ENCODE data around the gene KIAA1549. TPM values are rescaled to one million over a fixed set of nuclear protein-coding genes. Genes with fewer than 3 reads are reported as not detected.

Gene KIAA1549
- total and polyA plus RNA-seq, 7 donors = 0.46 to 4.4 (median 1.4) TPM

DNA sequence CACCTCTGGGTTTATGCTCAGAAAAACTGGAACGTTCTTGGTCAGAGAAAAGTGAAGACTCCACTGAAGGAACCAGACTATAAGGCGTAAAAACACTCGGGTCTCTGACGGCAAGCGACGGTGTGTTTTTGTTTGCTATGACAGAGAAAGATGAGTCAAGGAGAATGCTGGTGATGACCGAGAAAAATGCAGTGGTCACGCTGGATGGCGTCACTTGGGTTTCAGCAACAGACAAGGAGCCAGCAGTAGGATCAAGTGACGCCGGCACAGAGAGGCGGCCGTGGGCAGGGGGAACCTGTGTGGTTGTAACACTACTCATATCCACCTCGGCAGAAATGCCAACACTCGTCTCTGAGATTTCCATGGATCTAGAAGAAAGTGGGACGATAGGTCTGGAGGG lies 63.4 kb downstream of the KIAA1549 start:
- H3K27ac ChIP-seq = no peak overlapping the region
- no peaks in the 10 kb centered on the region for H3K4me1 ChIP-seq
- intact Hi-C loops (cut with DNase I) = no loop called here
- H3K4me3 ChIP-seq = no peak overlapping the region
- WGBS, 3 donors = 51 to 66% (median 55%) methylated on average over 16 of the region's 16 CpGs
- ATAC-seq (peak in 1 of 4 donors; percentile 89), DNase-seq (no peak)
- TF ChIP-seq, protein P1, sequence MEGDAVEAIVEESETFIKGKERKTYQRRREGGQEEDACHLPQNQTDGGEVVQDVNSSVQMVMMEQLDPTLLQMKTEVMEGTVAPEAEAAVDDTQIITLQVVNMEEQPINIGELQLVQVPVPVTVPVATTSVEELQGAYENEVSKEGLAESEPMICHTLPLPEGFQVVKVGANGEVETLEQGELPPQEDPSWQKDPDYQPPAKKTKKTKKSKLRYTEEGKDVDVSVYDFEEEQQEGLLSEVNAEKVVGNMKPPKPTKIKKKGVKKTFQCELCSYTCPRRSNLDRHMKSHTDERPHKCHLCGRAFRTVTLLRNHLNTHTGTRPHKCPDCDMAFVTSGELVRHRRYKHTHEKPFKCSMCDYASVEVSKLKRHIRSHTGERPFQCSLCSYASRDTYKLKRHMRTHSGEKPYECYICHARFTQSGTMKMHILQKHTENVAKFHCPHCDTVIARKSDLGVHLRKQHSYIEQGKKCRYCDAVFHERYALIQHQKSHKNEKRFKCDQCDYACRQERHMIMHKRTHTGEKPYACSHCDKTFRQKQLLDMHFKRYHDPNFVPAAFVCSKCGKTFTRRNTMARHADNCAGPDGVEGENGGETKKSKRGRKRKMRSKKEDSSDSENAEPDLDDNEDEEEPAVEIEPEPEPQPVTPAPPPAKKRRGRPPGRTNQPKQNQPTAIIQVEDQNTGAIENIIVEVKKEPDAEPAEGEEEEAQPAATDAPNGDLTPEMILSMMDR (IDR thresholded peaks at IDR 0.05) = no peak
- H3K27me3 ChIP-seq (ENCODE audit: insufficient read depth in 3 of 3, low read length in 2 of 3) = no peaks in the 10 kb centered on the region
- no peaks in the 10 kb centered on the region for H3K36me3 ChIP-seq (ENCODE audit: insufficient read depth in 1 of 2, low read depth in 1 of 2)
- no peaks in the 10 kb centered on the region for H3K9me3 ChIP-seq

DNA sequence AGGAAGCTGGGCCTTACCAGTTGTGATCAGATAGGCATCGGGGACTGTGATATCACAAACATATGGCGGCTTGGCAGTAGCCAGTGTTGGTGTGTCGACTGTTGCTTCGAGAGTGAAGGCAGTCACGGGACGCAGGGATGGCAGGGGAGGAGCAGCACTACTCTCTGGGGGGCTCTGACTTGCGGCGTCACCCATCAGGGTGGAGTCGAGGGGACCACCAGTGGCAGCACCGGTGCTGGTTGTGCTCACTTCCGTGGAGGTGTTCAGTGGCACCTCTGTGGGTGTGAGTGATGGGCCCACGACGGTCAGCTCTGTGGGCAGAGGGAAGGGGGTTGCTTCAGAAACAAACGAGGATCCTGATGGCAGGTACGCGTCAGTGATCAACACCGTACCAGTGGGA lies 64.5 kb downstream of the KIAA1549 start:
- intact Hi-C loops (cut with DNase I) = no loop called here
- TF ChIP-seq, protein P1 (IDR thresholded peaks at IDR 0.05) = no peak
- 93 to 97% (median 95%) methylated on average over 17 of the region's 17 CpGs for WGBS, 3 donors
- Histone ChIP-seq H3K4me1 (no peaks in the 10 kb centered on the region), H3K4me3 (no peak overlapping the region), H3K36me3 (ENCODE audit: insufficient read depth in 1 of 2, low read depth in 1 of 2) (no peaks in the 10 kb centered on the region), H3K9me3 (no peaks in the 10 kb centered on the region), H3K27me3 (ENCODE audit: insufficient read depth in 3 of 3, low read length in 2 of 3) (no peaks in the 10 kb centered on the region), H3K27ac (no peak overlapping the region)
- DNase-seq (no peak), ATAC-seq (no peak)

DNA sequence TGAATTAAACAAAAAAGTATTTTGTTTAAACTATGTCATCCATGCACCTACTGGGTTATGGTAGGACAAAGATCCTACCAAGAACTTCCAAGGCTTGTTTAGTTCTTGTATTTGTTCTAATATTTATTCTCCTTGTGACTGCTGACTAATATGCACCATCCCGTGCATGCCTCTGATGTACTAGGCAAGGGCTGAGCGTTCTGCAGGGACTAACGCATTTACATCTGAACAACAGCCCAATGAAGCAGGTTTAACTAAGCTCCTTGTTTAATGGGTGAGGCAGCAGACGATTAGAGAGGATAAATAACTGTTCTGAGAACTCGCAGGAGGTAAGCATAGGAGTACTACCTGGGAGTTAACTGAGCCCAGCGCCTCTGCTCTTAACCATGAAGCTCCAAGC lies 64.9 kb downstream of the KIAA1549 start:
- 94 to 96% (median 96%) methylated on average over 6 of the region's 6 CpGs for WGBS, 3 donors
- Histone ChIP-seq H3K27me3 (ENCODE audit: insufficient read depth in 3 of 3, low read length in 2 of 3) (no peaks in the 10 kb centered on the region), H3K4me1 (no peaks in the 10 kb centered on the region), H3K9me3 (no peaks in the 10 kb centered on the region), H3K36me3 (ENCODE audit: insufficient read depth in 1 of 2, low read depth in 1 of 2) (no peaks in the 10 kb centered on the region), H3K4me3 (no peak overlapping the region), H3K27ac (no peak overlapping the region)
- intact Hi-C loops (cut with DNase I) = no loop called here
- no peak for ATAC-seq
- DNase-seq = no peak
- TF ChIP-seq, protein P1 (IDR thresholded peaks at IDR 0.05) = no peak

DNA sequence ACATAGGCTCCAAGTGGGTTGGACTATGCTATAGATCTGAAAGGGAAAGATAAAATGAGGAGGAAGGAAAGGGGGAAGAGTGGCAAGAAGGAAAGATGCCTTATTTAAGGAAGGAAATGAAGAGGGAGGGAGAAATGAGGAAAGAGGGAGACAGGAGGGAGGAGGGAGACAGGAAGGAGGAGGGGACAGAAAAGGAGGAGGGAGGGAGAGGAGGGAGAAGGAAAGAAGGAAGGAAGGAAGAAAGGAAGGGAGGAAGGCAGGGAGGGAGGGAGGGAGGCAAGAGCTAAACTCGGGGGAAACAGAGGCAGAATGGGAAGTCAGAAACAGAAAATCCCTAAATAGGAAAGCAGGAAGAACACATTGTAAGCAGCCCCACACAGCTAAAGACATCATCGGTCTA lies 67.4 kb downstream of the KIAA1549 start:
- H3K27ac ChIP-seq = no peak overlapping the region
- H3K27me3 ChIP-seq (ENCODE audit: insufficient read depth in 3 of 3, low read length in 2 of 3) = no peaks in the 10 kb centered on the region
- DNase-seq = no peak
- TF ChIP-seq, protein P1 (IDR thresholded peaks at IDR 0.05) = no peak
- H3K4me3 ChIP-seq = no peak overlapping the region
- ATAC-seq = no peak
- H3K4me1 ChIP-seq = no peaks in the 10 kb centered on the region
- no peaks in the 10 kb centered on the region for H3K9me3 ChIP-seq
- 65 to 77% (median 69%) methylated on average over 2 of the region's 2 CpGs for WGBS, 3 donors
- H3K36me3 ChIP-seq (ENCODE audit: insufficient read depth in 1 of 2, low read depth in 1 of 2) = no peaks in the 10 kb centered on the region
- intact Hi-C loops (cut with DNase I) = no loop called here

DNA sequence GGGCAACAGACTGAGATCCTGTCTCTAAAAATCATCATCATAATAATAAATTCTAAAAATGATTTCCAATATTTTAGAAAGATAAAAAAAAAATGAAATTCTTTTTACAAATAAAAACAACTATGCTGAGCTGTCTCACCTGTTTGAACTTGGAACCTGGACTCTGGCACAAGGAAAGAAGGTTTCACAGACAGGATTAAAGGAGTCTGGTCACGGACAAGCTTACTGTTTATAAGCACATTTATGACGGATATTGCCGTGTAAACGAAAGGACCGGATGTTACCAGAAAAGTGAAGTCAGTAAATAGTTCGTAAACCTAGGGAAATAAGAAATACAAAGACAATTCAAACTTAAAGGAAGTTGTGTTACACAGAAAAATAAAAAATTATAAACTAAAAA lies 70.2 kb downstream of the KIAA1549 start:
- TF ChIP-seq, protein P1 (IDR thresholded peaks at IDR 0.05) = no peak
- intact Hi-C loops (cut with DNase I) = no loop called here
- no peak for DNase-seq
- no peak overlapping the region for H3K4me3 ChIP-seq
- no peaks in the 10 kb centered on the region for H3K9me3 ChIP-seq
- H3K36me3 ChIP-seq (ENCODE audit: insufficient read depth in 1 of 2, low read depth in 1 of 2) = no peaks in the 10 kb centered on the region
- H3K27ac ChIP-seq = no peak overlapping the region
- no peaks in the 10 kb centered on the region for H3K27me3 ChIP-seq (ENCODE audit: insufficient read depth in 3 of 3, low read length in 2 of 3)
- H3K4me1 ChIP-seq = no peaks in the 10 kb centered on the region
- ATAC-seq = no peak
- WGBS, 3 donors = 76 to 87% (median 78%) methylated on average over 6 of the region's 6 CpGs

Data from psoas muscle (tissue), 8 donors.